ELF-1 (cell line): Measurements from ENCODE around the gene AMACR.
"Not testable (repeated sequence)": the region's sequence is repeated elsewhere in the genome, so short reads cannot be mapped to it uniquely, and the experiment has no call there.

Source experiments
- DNase-seq: peaks from one replicate; pipeline ENCODE4 v3.0.0-alpha.2; 2016; ENCODE audit warnings: low read depth, low spot score

The AMACR gene

DNA sequence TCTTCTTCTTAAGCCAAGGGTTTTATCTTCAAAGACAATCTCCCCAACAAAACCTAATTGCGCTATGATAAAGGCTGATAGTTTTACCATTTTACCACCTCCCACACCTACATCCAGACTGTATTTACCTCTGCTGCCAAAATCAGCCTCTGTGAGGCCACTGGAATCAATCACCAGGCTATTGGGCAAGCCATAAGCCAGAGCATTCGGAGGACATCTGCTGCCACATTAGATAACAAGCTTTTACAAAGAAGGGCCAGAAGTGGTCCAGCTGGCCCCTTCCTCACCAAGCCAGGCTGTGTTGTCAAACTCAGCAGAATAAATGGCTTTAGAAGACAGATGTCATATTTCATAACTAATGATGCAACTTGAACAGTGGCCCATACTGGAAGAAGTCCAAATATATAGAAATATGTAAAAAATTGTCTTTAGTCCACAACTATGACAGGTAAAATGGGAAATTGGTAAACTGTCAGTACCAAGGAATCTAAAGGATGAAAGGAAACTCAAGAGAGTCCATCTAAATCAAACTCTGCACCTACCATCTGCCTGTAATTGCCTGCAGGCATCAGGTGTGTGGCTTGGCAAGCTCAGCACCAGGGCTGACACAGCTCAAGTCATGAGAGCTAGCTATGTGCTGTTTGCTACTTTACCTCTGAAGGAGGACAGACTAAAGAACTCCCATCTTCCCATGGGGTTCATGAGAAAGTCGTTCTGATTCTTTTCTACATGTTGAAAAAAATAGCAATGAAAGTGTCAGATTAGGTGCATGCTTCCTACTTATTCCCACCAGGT, 39.4 kb downstream of the AMACR start:
- no peak for DNase-seq

DNA sequence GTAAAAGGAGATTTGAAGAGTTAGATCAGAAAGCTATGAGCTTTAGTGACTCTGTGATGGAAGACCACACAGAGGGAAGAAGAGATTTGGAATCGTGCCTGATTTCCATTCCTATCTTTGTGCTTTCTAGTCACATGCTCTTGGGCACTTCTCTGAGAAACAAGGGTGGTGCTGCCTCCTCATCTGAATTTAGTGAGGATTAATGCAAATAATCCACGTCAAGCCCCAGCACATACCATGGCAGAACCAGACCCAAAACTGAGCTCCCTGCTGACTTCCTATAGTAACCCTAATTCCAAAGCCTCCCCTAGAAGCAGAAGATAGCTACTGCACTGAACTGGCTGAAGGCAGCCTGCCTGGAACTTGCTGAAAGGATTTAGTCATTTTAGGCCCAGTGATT, 41.0 kb downstream of the AMACR start:
- no peak for DNase-seq

DNA sequence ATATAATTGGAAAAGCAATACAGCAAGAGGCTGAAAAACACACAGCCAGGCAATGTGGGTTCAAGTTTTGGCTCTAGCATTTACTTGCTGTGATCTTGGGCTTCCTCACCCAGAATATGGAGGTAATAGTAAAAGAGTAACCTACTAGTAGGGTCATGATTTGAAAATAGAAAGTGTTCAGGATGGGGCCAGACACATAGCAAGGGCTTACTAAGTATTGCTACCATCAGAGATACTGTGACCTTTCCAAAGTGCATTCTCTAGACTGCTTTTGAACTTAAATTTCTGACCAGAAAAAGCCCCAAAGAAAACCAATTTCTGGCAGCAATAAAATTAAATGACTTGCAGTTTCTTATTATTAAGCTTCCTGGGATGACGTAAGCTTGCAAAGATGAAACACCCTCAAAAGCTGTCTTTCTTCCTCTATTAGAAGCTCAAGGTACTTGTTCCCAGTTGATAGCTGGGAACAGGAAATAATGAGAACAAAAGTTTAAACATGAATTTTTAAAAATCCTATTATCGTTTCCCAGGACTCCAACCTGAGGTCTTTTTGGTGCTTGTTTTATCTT, 43.6 kb downstream of the AMACR start:
- no peak for DNase-seq

DNA sequence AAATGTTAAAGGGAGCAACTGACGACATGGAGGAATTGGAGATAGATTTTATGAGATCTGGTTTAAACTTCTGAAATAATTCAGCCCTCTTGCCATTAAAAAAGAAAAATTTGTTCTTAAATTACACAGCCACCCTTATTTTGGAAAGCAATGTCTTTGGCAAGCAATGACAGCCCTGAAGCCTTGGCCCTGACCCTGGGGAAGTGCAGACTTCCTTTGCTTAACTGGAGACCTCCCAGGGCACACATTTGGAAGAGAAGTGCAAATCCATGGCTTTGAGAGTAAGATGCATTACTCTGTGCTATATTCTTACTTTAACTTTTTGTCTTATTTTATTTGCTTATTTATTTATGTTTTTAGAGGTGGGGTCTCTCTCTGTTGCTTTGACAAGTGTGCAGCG, 49.7 kb downstream of the AMACR start:
- no peak for DNase-seq

DNA sequence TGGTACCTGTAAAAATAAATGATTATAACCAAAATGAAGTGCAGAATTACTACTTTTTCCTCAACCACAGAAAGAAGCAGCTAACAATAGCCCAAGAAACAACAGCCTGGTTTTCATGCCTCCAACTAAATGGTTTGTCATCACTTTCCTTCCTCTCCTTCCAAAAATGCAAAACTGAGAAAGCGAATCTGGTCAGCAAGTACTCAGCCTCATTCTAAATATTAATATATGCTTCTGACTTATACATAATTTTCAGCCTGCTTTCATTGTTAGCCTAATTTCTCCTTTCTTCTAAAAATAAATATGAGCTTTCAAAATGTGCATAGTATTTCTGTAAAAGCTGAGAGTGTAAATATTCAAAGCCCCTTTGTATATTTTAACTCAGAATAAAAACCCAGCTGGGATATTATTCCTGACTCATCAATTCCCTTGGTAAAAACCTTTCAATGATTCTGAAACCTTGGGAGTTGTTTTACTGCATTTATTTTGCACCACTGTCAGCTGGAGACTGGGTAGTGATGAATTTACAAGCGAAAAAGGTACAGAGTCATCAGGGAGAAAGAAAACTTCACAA, 50.2 kb downstream of the AMACR start:
- DNase-seq: no peak

DNA sequence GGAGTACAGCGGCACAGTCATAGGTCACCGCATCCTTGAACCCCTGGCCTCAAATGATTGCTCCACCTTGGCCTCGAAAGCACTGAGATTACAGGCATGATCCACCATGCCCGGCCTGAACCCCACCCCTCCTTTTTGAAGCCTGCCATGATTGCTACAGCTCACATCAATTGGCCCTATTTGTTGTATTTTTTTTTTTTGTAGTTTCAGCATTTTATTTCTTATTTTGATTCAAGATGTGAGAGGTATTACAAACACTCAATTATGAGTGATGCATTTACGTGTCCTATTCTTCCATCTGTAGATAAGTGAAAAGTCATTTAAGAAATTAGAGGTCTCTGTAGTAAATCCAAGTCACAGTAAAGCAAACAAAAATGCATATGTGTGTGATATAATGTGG, 55.7 kb downstream of the AMACR start:
- not testable (repeated sequence) for DNase-seq

DNA sequence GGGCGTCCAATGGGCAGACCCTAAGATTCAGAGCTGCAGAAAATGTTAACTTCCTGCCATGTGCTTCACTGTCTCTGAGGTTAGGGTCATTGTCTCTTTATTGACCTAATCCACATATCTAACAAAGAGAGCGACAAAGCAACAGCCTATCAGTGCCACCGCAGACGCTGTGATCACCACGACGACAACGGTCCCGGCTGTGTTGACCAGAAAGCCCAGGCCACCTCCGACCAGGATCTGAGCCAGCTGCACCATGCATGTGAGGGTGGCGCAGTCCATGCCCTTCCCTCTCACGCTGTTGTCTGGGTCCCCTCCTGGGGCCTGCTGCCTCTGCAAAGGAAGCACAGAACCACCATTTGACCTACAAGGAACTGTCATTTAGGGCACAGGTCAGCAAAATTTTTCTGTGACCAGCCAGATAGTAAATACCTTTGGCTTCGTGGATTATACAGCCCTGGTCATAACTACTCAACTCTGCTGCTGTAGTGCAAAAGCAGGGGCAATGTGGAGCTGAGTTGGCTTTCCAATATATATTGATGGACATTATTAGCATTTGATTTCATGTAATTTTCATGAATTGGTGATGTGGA, 63.2 kb downstream of the AMACR start:
- no peak for DNase-seq

DNA sequence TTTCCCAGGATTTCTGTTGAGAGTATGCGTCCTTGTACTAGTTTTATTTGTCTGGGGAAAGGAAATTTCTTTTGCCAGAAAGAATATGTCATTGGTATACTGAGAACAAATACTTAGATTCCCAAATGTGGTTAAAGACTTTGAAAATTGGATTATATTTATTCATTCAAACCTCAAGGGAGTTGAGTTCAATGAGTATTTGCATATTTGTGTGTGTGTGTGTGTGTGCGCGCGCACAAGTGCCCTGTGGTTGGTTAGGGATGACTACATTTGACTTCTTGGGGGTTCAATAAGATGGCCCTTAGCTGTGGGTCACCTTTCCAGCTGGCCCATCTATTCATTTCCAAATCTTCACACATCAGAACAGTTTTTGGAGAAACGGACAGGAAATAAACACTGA, 66.8 kb downstream of the AMACR start:
- DNase-seq: no peak

DNA sequence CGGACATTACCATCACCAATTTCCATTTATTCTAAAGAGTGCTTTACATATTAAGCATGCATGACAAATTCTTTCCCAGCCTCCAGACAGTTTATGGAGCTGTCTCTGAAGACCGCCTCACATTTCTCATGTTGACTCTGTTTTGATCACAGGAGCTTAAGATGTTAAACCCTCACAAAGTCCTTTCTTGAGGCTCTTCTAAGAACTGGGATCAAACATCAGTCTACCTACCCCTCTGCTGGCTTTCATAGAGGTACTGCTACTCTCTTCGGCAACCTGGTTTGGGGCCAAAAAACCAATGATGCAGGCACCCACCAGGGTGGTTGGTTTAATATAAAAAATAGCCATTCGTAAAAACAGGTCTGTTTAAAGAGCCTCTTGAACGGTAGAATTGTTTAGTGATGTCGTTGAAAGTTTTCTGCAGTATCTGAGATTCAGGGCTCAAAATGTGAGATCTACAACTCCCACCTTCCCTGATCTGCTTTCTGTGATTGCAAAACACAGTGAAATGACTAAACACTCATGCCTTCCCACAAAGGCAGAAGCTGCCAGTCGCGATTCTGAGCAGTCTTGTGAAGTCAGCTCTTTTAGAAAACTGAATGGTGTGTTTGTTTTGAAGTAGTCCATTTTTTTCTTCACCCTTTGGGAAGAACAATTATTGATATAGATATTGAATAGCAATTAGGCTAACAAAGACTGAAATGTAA, 68.1 kb downstream of the AMACR start:
- DNase-seq: no peak

DNA sequence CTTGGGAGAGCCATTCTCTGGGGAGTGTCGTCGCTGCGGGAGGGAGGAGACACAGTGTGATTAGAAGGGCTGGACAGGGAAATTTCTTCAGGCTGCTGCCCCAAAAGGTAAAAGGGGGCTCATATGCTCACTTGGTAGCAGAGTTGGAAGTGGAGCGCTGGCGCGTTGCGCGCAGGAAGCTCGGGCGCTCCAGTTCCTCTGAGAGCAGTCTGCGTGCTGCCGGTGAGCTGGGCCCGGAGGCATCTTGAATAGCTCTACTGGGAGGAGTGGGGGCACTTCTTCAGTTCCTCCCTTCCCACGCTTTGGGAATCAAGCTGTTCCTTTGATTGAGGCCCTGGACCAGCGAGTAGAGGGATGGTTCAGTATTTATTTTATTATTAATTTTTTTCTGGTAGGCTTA, 69.0 kb downstream of the AMACR start:
- no peak for DNase-seq

DNA sequence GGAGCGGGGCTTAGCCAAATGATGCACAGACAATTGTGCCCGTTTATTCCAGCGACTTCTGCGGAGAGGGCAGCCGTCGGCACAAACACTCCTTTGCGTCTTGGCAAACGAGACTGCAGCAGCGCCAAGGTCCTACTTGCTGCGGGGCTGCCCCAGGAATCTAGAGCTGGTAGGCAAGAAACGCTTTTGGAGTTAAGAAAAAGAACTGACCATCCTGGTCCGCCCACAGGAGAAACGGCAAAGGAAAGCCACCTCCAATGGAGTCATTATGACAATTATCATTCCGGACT, 69.4 kb downstream of the AMACR start:
- DNase-seq: no peak

DNA sequence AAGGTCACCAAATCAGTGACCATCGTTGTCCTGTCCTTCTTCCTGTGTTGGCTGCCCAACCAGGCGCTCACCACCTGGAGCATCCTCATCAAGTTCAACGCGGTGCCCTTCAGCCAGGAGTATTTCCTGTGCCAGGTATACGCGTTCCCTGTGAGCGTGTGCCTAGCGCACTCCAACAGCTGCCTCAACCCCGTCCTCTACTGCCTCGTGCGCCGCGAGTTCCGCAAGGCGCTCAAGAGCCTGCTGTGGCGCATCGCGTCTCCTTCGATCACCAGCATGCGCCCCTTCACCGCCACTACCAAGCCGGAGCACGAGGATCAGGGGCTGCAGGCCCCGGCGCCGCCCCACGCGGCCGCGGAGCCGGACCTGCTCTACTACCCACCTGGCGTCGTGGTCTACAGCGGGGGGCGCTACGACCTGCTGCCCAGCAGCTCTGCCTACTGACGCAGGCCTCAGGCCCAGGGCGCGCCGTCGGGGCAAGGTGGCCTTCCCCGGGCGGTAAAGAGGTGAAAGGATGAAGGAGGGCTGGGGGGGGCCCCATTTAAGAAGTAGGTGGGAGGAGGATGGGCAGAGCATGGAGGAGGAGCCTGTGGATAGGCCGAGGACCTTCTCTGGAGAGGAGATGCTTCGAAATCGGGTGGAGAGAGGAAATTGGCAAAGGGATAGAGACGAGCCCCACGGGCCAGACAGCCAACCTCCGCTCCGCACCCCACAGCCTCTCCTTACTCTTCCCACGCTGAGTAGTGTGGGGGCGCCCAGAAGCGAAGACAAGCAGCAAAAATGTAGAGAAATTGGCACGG, 69.9 kb downstream of the AMACR start:
- no peak for DNase-seq

DNA sequence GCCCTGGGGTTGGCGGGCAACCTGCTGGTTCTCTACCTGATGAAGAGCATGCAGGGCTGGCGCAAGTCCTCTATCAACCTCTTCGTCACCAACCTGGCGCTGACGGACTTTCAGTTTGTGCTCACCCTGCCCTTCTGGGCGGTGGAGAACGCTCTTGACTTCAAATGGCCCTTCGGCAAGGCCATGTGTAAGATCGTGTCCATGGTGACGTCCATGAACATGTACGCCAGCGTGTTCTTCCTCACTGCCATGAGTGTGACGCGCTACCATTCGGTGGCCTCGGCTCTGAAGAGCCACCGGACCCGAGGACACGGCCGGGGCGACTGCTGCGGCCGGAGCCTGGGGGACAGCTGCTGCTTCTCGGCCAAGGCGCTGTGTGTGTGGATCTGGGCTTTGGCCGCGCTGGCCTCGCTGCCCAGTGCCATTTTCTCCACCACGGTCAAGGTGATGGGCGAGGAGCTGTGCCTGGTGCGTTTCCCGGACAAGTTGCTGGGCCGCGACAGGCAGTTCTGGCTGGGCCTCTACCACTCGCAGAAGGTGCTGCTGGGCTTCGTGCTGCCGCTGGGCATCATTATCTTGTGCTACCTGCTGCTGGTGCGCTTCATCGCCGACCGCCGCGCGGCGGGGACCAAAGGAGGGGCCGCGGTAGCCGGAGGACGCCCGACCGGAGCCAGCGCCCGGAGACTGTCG, 70.7 kb downstream of the AMACR start:
- DNase-seq: no peak

DNA sequence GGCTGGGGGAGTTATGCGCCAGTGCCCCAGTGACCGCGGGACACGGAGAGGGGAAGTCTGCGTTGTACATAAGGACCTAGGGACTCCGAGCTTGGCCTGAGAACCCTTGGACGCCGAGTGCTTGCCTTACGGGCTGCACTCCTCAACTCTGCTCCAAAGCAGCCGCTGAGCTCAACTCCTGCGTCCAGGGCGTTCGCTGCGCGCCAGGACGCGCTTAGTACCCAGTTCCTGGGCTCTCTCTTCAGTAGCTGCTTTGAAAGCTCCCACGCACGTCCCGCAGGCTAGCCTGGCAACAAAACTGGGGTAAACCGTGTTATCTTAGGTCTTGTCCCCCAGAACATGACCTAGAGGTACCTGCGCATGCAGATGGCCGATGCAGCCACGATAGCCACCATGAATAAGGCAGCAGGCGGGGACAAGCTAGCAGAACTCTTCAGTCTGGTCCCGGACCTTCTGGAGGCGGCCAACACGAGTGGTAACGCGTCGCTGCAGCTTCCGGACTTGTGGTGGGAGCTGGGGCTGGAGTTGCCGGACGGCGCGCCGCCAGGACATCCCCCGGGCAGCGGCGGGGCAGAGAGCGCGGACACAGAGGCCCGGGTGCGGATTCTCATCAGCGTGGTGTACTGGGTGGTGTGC, 71.4 kb downstream of the AMACR start, which contains the start of gene RXFP3:
Gene RXFP3, plus strand, starts transcription at position 6 of the 636 bp plus-strand sequence. Its CDS starts 355 bp downstream, at position 361.
- peak; percentile 38 for DNase-seq
